ENCODE data around the gene TRMT10C. TPM values are rescaled to one million over a fixed set of nuclear protein-coding genes. Genes with fewer than 3 reads are reported as not detected.

The TRMT10C gene
- 23.2 and 25.0 TPM in 2 replicates for total RNA-seq

GRCh38 chr3:101561630-101562328 lies at the start of gene TRMT10C:
TRMT10C (plus strand) TSS chr3:101561868; CDS start chr3:101564782, 2,914 bp downstream.
- Histone ChIP-seq H3K4me3 (ENCODE audit: low read depth, low read length) (peak within 1 kb of the TSS; percentile 99), H3K36me3 (ENCODE audit: control insufficient read depth, insufficient read depth, low read length) (peaks cover 1% of the 10 kb centered on the region), H3K27me3 (ENCODE audit: control insufficient read depth, insufficient read depth, low read length) (no peaks in the 10 kb centered on the region)
- DNase-seq (ENCODE audit: low read depth) (peak; percentile 89), FAIRE-seq (peak; percentile 79)
- no peak for TF ChIP-seq CTCF (IDR thresholded peaks at IDR 0.05; ENCODE audit: insufficient read depth, low read length, severe bottlenecking)

- DNase-seq (ENCODE audit: low read depth) = no peak
These were observed 49.3 kb upstream of the TRMT10C start for GRCh38 chr3:101512396-101512645.

GRCh38 chr3:101512646-101513418 lies 48.8 kb upstream of the TRMT10C start, which contains the start of gene SENP7:
SENP7 (minus strand) TSS chr3:101513212; CDS start chr3:101513130, 82 bp downstream.
- FAIRE-seq = peak; percentile 72
- peak; percentile 65 for DNase-seq (ENCODE audit: low read depth)
- TF ChIP-seq CTCF (IDR thresholded peaks at IDR 0.05; ENCODE audit: insufficient read depth, low read length, severe bottlenecking) = no peak
- no peaks in the 10 kb centered on the region for H3K27me3 ChIP-seq (ENCODE audit: control insufficient read depth, insufficient read depth, low read length)
- H3K4me3 ChIP-seq (ENCODE audit: low read depth, low read length) = peak within 1 kb of the TSS; percentile 64
- no peaks in the 10 kb centered on the region for H3K36me3 ChIP-seq (ENCODE audit: control insufficient read depth, insufficient read depth, low read length)

More at GRCh38 chr3:101512396-101512645, 49.3 kb upstream of the TRMT10C start:
- H3K4me3 ChIP-seq (ENCODE audit: low read depth, low read length) = peak overlapping the region; percentile 64
- H3K36me3 ChIP-seq (ENCODE audit: control insufficient read depth, insufficient read depth, low read length) = no peaks in the 10 kb centered on the region
- no peak for TF ChIP-seq CTCF (IDR thresholded peaks at IDR 0.05; ENCODE audit: insufficient read depth, low read length, severe bottlenecking)
- no peak for FAIRE-seq
- H3K27me3 ChIP-seq (ENCODE audit: control insufficient read depth, insufficient read depth, low read length) = no peaks in the 10 kb centered on the region

DNA sequence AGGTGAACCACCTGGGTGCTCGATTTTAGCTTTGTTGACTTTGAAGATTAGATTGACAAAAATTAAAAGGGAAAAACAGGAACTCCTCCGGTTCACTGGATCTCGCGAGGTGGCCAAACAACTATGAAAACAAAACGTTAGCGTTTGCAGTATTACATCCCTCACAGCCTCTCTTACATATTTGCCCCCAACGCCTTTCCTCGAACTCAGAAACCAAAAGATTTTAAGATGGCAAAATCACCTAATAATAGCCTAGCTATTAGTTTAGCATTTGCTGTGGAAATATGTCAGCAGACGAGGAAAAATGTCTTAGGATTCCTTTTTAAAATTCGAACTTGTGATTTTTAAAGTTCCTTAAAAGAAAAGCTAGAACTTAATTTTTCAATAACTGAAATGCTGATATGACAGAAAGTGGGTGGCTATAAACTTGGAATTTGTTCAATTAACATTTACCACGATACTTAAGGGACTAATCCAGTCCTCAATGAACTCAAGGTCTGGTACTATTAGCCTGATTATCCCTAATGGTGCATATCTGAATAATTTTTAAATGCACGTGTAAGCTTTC lies 48.2 kb upstream of the TRMT10C start:
- Histone ChIP-seq H3K4me3 (ENCODE audit: low read depth, low read length) (peak overlapping the region; percentile 64), H3K27me3 (ENCODE audit: control insufficient read depth, insufficient read depth, low read length) (no peaks in the 10 kb centered on the region), H3K36me3 (ENCODE audit: control insufficient read depth, insufficient read depth, low read length) (no peaks in the 10 kb centered on the region)
- FAIRE-seq (no peak), DNase-seq (ENCODE audit: low read depth) (no peak)
- TF ChIP-seq CTCF (IDR thresholded peaks at IDR 0.05; ENCODE audit: insufficient read depth, low read length, severe bottlenecking) = no peak

GRCh38 chr3:101518421-101518871 lies 43.2 kb upstream of the TRMT10C start:
- no peaks in the 10 kb centered on the region for H3K36me3 ChIP-seq (ENCODE audit: control insufficient read depth, insufficient read depth, low read length)
- no peak for TF ChIP-seq CTCF (IDR thresholded peaks at IDR 0.05; ENCODE audit: insufficient read depth, low read length, severe bottlenecking)
- no peaks in the 10 kb centered on the region for H3K27me3 ChIP-seq (ENCODE audit: control insufficient read depth, insufficient read depth, low read length)
- FAIRE-seq (peak; percentile 92), DNase-seq (ENCODE audit: low read depth) (peak; percentile 98)
- H3K4me3 ChIP-seq (ENCODE audit: low read depth, low read length) = no peak overlapping the region
